Natural killer cell treated with Interleukin-12 subunit alpha and Interleukin-12 subunit beta and Interleukin-15 and Interleukin-18, amount 100 ng/mL, for 72 hours (primary cell): ENCODE data around the gene ZNRF3. TPM values are rescaled to one million over a fixed set of nuclear protein-coding genes. Genes with fewer than 3 reads are reported as not detected.

Experiments used
- ATAC-seq, 2 donors: fragments of 150-1000 bp; cut with Tn5 transposase in 1 of 2; sonication (Bioruptor Pico), chemical (Tn5 transposase) in 1 of 2; 2 replicates each; pipeline ENCODE4 v1.10.0; 2021
- DNase-seq: peaks from one replicate; pipeline ENCODE4 v3.0.0; 2022; ENCODE audit warnings: low spot score
- H3K27ac Mint-ChIP-seq, 2 donors: 1 replicate in 1 of 2; 2 replicates in 1 of 2; pipeline ENCODE4 v1.8.0; 2022; ENCODE audit warnings: mixed read lengths in 2 of 2, mild to moderate bottlenecking in 1 of 2, moderate library complexity in 1 of 2
- H3K27me3 Mint-ChIP-seq, 2 donors: 1 replicate in 1 of 2; 2 replicates in 1 of 2; pipeline ENCODE4 v1.8.0; 2022; ENCODE audit warnings: mixed read lengths in 2 of 2
- H3K36me3 Mint-ChIP-seq: one replicate; pipeline ENCODE4 v1.8.0; 2022; ENCODE audit warnings: mixed read lengths
- H3K4me1 Mint-ChIP-seq, 2 donors: 1 replicate in 1 of 2; 2 replicates in 1 of 2; pipeline ENCODE4 v1.8.0; 2022; ENCODE audit warnings: low read depth in 2 of 2, mixed read lengths in 2 of 2, mild to moderate bottlenecking in 1 of 2
- H3K4me3 Mint-ChIP-seq: one replicate; pipeline ENCODE4 v1.8.0; 2022; ENCODE audit warnings: mixed read lengths
- H3K9me3 Mint-ChIP-seq: 2 replicates; pipeline ENCODE4 v1.8.0; 2022; ENCODE audit warnings: mixed read lengths
- total RNA-seq, 2 donors: library from RNA; stranded (reverse); gene quantifications; one replicate each; pipeline ENCODE4 v1.2.3, GENCODE V29; 2022

The ZNRF3 gene
- total RNA-seq, 2 donors from 2014 or later: 0.61 to 0.64 TPM

GRCh38 chr22:29089507-29089906 is 206.1 kb downstream of the ZNRF3 start:
- no peaks in the 10 kb centered on the region for H3K9me3 Mint-ChIP-seq
- H3K27me3 Mint-ChIP-seq: peaks cover 25 to 40% of the 10 kb centered on the region in 2 donors
- ATAC-seq (no peak), DNase-seq (no peak)
- no peak overlapping the region for H3K4me3 Mint-ChIP-seq
- H3K4me1 Mint-ChIP-seq: peaks cover 6% of the 10 kb centered on the region in 2 donors
- no peaks in the 10 kb centered on the region for H3K36me3 Mint-ChIP-seq
- no peak overlapping the region for H3K27ac Mint-ChIP-seq

- H3K9me3 Mint-ChIP-seq: no peaks in the 10 kb centered on the region
- no peaks in the 10 kb centered on the region for H3K36me3 Mint-ChIP-seq
- no peak for DNase-seq
- no peak overlapping the region for H3K4me3 Mint-ChIP-seq
- H3K27me3 Mint-ChIP-seq: peaks cover 25 to 38% of the 10 kb centered on the region in 2 donors
- ATAC-seq: no peak
- no peak overlapping the region for H3K27ac Mint-ChIP-seq
- peaks cover 6% of the 10 kb centered on the region in 2 donors for H3K4me1 Mint-ChIP-seq
Observed at GRCh38 chr22:29090039-29090438, 206.7 kb downstream of the ZNRF3 start.

- peaks cover 6% of the 10 kb centered on the region in 2 donors for H3K4me1 Mint-ChIP-seq
Observed at GRCh38 chr22:29092243-29092642, 208.9 kb downstream of the ZNRF3 start.

GRCh38 chr22:29093030-29093429 is 209.7 kb downstream of the ZNRF3 start:
- Mint-ChIP-seq H3K4me1 (peaks cover 6% of the 10 kb centered on the region in 2 donors), H3K27me3 (peaks cover 20 to 28% of the 10 kb centered on the region in 2 donors), H3K4me3 (no peak overlapping the region), H3K27ac (no peak overlapping the region), H3K36me3 (no peaks in the 10 kb centered on the region), H3K9me3 (no peaks in the 10 kb centered on the region)
- ATAC-seq: no peak
- no peak for DNase-seq

More at GRCh38 chr22:29092243-29092642, 208.9 kb downstream of the ZNRF3 start:
- Mint-ChIP-seq H3K36me3 (no peaks in the 10 kb centered on the region), H3K27me3 (peaks cover 20 to 28% of the 10 kb centered on the region in 2 donors), H3K4me3 (no peak overlapping the region), H3K27ac (no peak overlapping the region), H3K9me3 (no peaks in the 10 kb centered on the region)
- ATAC-seq (no peak), DNase-seq (no peak)

- ATAC-seq (no peak), DNase-seq (no peak)
- no peaks in the 10 kb centered on the region for H3K9me3 Mint-ChIP-seq
- H3K27me3 Mint-ChIP-seq: peaks cover 20 to 24% of the 10 kb centered on the region in 2 donors
- no peak overlapping the region for H3K4me3 Mint-ChIP-seq
- no peaks in the 10 kb centered on the region for H3K36me3 Mint-ChIP-seq
- H3K27ac Mint-ChIP-seq: no peak overlapping the region
- H3K4me1 Mint-ChIP-seq: peaks cover 6% of the 10 kb centered on the region in 2 donors
Observed at GRCh38 chr22:29093501-29094300, 210.3 kb downstream of the ZNRF3 start.

GRCh38 chr22:29095459-29095858 is 212.1 kb downstream of the ZNRF3 start:
- Mint-ChIP-seq H3K27me3 (peaks cover 9 to 10% of the 10 kb centered on the region in 2 donors), H3K27ac (no peak overlapping the region), H3K4me1 (peaks cover 6% of the 10 kb centered on the region in 2 donors), H3K4me3 (no peak overlapping the region), H3K9me3 (no peaks in the 10 kb centered on the region), H3K36me3 (no peaks in the 10 kb centered on the region)
- ATAC-seq (no peak), DNase-seq (no peak)

- Mint-ChIP-seq H3K9me3 (no peaks in the 10 kb centered on the region), H3K4me3 (no peak overlapping the region), H3K27me3 (peaks cover 1 to 5% of the 10 kb centered on the region in 2 donors), H3K36me3 (no peaks in the 10 kb centered on the region), H3K27ac (no peak overlapping the region), H3K4me1 (peaks cover 0 to under 1% of the 10 kb centered on the region in 2 donors)
- no peak for DNase-seq
- ATAC-seq: no peak
Observed at GRCh38 chr22:29096736-29097669, 213.6 kb downstream of the ZNRF3 start.

GRCh38 chr22:29098296-29098695 is 214.9 kb downstream of the ZNRF3 start:
- no peaks in the 10 kb centered on the region for H3K4me1 Mint-ChIP-seq
- ATAC-seq (no peak), DNase-seq (no peak)
- no peaks in the 10 kb centered on the region for H3K36me3 Mint-ChIP-seq
- H3K4me3 Mint-ChIP-seq: no peak overlapping the region
- H3K27me3 Mint-ChIP-seq: peaks cover 0 to 3% of the 10 kb centered on the region in 2 donors
- H3K9me3 Mint-ChIP-seq: no peaks in the 10 kb centered on the region
- H3K27ac Mint-ChIP-seq: no peak overlapping the region

GRCh38 chr22:29102300-29102699 is 218.9 kb downstream of the ZNRF3 start:
- Mint-ChIP-seq H3K27ac (no peak overlapping the region), H3K4me1 (no peaks in the 10 kb centered on the region), H3K27me3 (peaks cover 0 to 3% of the 10 kb centered on the region in 2 donors), H3K36me3 (no peaks in the 10 kb centered on the region), H3K9me3 (no peaks in the 10 kb centered on the region), H3K4me3 (no peak overlapping the region)
- DNase-seq: no peak
- no peak for ATAC-seq

GRCh38 chr22:29103121-29103520 is 219.7 kb downstream of the ZNRF3 start:
- Mint-ChIP-seq H3K36me3 (no peaks in the 10 kb centered on the region), H3K9me3 (no peaks in the 10 kb centered on the region), H3K27ac (no peak overlapping the region), H3K4me1 (no peaks in the 10 kb centered on the region), H3K27me3 (peaks cover 0 to 3% of the 10 kb centered on the region in 2 donors), H3K4me3 (no peak overlapping the region)
- DNase-seq (no peak), ATAC-seq (no peak)

- H3K4me1 Mint-ChIP-seq: no peaks in the 10 kb centered on the region
- no peaks in the 10 kb centered on the region for H3K9me3 Mint-ChIP-seq
- no peak for DNase-seq
- ATAC-seq: no peak
- H3K4me3 Mint-ChIP-seq: no peak overlapping the region
- peaks cover 9 to 12% of the 10 kb centered on the region in 2 donors for H3K27me3 Mint-ChIP-seq
- H3K36me3 Mint-ChIP-seq: no peaks in the 10 kb centered on the region
- no peak overlapping the region for H3K27ac Mint-ChIP-seq
Observed at GRCh38 chr22:29105468-29105867, 222.1 kb downstream of the ZNRF3 start.

GRCh38 chr22:29106839-29107238 is 223.5 kb downstream of the ZNRF3 start:
- H3K36me3 Mint-ChIP-seq: no peaks in the 10 kb centered on the region
- ATAC-seq (no peak), DNase-seq (no peak)
- H3K9me3 Mint-ChIP-seq: no peaks in the 10 kb centered on the region
- no peaks in the 10 kb centered on the region for H3K4me1 Mint-ChIP-seq
- H3K4me3 Mint-ChIP-seq: no peak overlapping the region
- H3K27ac Mint-ChIP-seq: no peak overlapping the region
- H3K27me3 Mint-ChIP-seq: peaks cover 13 to 19% of the 10 kb centered on the region in 2 donors
